ENCODE measurements around the gene TRIM41.

DNA sequence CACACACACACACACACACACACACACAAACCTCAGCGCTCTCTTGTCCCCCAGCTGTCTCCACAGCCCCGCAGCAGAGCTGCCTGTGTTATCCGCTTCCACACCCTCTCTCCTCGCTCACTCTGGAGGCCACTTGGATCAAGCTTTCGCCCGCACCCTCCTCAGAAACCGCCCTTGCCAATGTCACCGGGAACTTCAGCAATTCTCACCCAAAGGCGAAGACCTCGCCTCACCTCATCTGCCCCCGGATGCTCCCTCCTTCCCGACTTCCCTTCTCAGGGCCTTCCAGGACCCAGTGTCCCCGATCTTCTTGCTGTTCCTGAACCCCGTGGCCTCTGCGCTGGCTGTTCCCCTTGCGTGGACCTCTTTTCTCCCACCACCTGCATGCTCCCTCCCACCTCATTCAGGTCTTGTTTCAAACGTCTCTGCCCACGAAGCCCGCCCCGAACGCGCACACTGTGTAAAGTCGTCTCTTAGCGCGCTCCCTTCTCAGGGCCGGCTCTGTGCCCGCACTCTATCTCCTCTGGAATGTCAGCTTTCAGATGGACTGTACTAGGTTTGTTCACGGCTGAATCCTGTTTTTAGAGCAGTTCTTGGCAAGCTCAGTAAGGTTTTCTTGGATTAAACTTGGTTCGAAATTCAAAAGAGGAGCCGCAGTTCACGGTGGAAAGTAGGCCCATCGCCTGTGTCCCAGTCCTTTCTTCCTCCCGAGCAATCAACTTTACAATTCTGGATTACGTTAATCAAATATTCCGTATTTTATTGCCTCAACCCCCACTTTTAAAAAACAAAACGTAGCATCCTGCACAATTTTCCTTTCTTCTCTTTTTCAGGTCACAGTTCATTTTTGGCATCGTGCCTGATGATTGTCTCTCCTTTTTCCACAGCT, 17.1 kb upstream of the TRIM41 start:
- no peak for TF ChIP-seq CTCF (IDR thresholded peaks at IDR 0.05; ENCODE audit: insufficient read depth, low read length, poor library complexity, severe bottlenecking)
- peak; percentile 76; the same call in 1 of the 2 replicates for TF ChIP-seq EZH2phosphoT487 (conservative IDR thresholded peaks at IDR 0.05; ENCODE audit: low read length)

All from SU-DHL-6 (cell line).